GM10266 (cell line): ENCODE results near the gene CUL5.
A peak's percentile ranks its signal among the peaks of the same experiment; 100 is the strongest.
"Not testable (repeated sequence)": the region's sequence is repeated elsewhere in the genome, so short reads cannot be mapped to it uniquely, and the experiment has no call there.

Experiments
- DNase-seq: peaks from one replicate; pipeline ENCODE4 v3.0.0; 2012; ENCODE audit errors: extremely low spot score
- CTCF ChIP-seq: IDR thresholded peaks from 2 replicates; pipeline ENCODE4 v1.5.1; 2012; ENCODE audit warnings: mild to moderate bottlenecking, low read depth; ENCODE audit not compliant: control insufficient read depth, insufficient read depth; ENCODE audit errors: missing control alignments

CUL5 gene

GRCh38 chr11:108112057-108112456 is 103.4 kb downstream of the CUL5 start:
- DNase-seq = no peak
- TF ChIP-seq CTCF = no peak

GRCh38 chr11:108115500-108116140 is 106.9 kb downstream of the CUL5 start:
- no peak for TF ChIP-seq CTCF
- no peak for DNase-seq

- TF ChIP-seq CTCF = peak; percentile 50
- DNase-seq = peak; percentile 53
Observed at GRCh38 chr11:108117746-108118371, 109.2 kb downstream of the CUL5 start.

- not testable (repeated sequence) for DNase-seq
Observed at GRCh38 chr11:108120936-108121273, 112.2 kb downstream of the CUL5 start.

GRCh38 chr11:108121274-108122155 is 112.8 kb downstream of the CUL5 start, which contains the start of gene ACAT1:
Gene ACAT1, plus strand, starts transcription at chr11:108121567. Its CDS starts 40 bp downstream, at chr11:108121607.
- DNase-seq = peak; percentile 92
- no peak for TF ChIP-seq CTCF

- no peak for DNase-seq
- TF ChIP-seq CTCF = no peak
Observed at GRCh38 chr11:108122166-108122628, 113.5 kb downstream of the CUL5 start.

GRCh38 chr11:108125096-108125495 is 116.4 kb downstream of the CUL5 start:
- no peak for DNase-seq
- TF ChIP-seq CTCF = no peak
